NOMO-1 (cell line): Measurements from ENCODE around the gene IGHMBP2.
"Not testable (repeated sequence)": the region's sequence is repeated elsewhere in the genome, so short reads cannot be mapped to it uniquely, and the experiment has no call there.

ENCODE experiments used
- DNase-seq, 2 experiments: peaks; one replicate each; lab custom pipeline; 2025; ENCODE audit not compliant: unreplicated experiment in 2 of 2; lab: John Stamatoyannopoulos, UW

The IGHMBP2 gene

GRCh38 chr11:68959465-68960293 lies 56.0 kb downstream of the IGHMBP2 start:
- no peak for DNase-seq

DNA sequence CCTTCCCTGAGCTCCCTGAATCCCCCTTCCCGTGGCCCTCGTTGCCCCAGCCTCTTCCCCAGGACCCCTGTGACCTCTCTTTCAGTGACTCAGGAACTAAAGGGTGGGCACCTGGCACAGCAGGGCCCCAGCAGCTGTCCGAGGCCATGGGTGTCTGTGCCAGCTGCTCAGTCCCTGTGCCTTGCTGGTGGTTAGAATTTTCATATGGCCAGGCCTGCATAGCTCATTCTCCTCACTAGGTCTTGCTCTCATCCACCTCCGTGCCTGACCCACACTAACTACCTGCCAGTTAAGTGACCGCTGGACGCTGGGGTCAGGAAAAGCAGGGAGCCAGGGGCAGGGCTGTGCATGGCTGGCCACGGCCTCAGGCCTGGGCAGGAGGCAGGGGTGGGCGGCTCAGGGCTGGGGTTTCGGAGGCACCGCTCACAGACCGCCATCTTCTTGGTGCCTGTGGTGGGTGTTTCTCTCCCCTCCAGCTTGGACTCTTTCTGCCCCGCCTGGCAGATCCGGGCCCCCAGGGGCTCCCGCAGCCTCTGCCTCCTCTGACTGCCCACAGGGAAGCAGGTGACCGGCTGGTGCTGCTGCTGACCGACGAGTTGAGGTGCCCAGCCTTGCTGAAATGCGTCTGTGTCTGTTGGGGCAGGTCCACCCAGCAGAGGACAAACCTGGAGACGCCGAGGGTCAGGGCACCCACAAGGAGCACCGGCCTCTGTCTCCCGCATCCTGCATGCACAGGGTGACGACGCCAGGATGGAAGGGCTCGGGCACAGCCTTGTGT lies 56.8 kb downstream of the IGHMBP2 start:
- no peak for DNase-seq

- no peak for DNase-seq
These were observed 57.6 kb downstream of the IGHMBP2 start for GRCh38 chr11:68961245-68961644.

- DNase-seq = no peak
These were observed 59.0 kb downstream of the IGHMBP2 start for GRCh38 chr11:68962527-68963250.

DNA sequence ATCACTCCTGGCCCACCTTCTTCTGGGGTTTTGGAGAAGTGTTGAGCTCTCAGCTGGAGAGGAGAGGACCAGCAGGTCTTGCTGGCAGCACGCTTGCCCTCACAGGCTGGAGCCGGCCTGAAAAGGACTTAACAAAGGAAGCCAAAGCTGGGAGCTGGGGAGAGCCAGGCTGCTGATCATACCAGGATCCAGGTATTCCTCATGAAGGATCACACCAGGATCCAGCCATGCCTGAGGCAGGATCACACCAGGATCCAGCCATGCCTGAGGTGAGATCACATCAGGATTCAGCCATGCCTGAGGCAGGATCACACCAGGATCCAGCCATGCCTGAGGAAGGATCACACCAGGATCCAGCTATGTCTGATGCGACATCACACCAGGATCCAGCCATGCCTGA lies 60.1 kb downstream of the IGHMBP2 start:
- DNase-seq = no peak

DNA sequence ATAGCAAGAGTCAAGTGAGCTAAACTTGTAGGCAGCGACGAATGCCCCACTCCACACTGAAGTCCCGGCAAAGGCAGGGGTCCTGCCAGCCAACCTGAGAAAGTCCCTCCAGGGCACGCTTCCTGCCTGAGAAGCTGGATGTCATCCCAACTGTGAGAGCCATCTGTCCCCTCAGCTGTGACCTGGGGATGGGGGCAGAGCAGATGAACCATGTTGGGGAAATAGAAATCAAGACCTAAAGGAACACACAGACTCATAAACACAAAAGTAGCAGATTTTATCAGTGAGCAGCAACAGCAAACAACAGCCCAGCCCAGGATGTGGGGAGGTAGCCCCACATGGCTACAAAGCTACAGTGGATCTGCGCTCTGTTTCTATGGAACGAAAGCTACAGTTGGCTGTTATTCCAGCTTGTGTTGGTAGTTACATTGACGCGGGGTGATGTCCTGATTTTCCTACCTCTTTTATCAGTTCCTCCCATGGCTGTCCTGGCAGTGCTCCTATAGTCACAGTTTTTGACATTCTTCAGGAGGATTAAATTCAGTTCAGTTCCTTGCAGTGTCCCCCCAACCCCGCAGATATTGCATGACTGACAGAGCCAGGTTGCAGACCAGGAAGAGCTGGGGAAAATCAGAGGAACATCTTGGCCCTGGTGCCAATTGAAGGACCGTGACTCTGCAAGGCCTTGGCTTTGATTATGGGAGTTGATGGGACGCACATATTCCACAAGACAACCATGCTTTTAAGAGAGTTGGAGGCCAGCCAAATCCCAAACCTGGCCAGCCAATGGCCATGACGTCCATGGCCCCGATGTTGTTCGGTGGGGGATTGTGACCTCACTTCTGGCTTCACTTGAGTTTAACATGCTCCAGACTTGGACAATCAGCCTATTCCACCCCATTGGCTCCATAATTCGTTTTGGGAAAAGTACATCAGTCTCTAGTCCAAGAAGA lies 62.5 kb downstream of the IGHMBP2 start:
- no peak for DNase-seq

DNA sequence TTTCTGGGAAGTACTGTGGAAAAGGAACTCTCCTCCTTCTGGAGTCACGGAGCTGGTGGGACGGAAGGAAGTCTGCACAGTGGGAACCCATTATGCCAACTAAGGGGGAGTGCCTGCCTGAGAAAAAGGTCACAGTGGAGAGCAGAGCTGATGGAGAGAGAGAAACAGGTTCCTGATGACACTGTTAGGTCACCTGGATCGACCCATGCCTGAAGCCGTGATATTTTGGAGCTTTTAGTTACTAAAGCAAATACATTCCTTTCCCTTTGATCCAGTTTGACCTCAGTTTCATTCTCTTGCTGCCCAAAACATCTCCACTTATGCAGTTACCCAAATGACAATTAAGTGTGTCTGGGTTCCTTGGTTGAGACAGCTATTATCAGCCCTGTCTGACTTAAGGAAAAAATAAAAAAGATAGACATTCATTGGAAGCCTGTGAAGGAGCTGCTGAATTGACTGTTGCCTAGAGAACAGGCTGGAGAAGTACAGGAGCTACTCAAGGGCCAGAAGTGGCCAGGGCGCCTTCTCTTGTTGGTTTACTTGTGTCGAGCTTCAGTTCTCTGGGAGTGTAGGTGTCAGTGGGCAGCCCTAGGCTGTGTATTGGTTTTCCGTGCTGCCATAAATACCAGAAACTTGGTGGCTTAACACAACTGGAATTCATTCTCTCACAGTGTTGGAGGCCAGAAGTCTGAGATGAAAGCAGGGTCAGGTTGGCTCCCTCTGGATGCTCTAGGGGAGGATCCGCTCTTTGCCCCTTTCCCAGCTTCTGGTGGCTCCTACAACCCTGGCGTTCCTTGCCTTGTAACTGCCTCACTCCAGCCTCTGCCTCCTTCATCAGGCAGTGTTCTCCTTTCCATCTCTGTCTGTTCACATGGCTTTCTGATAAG lies 63.4 kb downstream of the IGHMBP2 start:
- DNase-seq = no peak

GRCh38 chr11:68968306-68969250 lies 64.9 kb downstream of the IGHMBP2 start:
- no peak for DNase-seq

DNA sequence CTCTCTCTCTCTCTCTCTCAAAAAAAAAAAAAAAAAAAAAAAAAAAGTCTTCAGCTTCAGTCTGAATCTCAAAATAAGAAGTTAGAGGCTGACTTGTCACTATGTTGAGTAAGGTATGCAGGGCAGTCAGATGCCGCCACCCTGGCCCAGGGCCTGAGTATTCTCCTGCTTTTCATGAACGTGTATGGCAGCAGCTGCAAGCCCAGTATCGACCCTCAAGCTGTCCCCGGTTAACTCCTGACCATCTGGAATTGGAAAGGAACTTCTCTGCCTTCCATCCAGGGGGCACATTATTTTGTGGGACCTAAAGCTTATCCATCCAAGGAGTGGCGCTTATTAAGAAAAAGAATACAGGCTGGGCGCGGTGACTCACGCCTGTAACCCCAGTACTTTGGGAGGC lies 65.7 kb downstream of the IGHMBP2 start:
- DNase-seq = no peak

DNA sequence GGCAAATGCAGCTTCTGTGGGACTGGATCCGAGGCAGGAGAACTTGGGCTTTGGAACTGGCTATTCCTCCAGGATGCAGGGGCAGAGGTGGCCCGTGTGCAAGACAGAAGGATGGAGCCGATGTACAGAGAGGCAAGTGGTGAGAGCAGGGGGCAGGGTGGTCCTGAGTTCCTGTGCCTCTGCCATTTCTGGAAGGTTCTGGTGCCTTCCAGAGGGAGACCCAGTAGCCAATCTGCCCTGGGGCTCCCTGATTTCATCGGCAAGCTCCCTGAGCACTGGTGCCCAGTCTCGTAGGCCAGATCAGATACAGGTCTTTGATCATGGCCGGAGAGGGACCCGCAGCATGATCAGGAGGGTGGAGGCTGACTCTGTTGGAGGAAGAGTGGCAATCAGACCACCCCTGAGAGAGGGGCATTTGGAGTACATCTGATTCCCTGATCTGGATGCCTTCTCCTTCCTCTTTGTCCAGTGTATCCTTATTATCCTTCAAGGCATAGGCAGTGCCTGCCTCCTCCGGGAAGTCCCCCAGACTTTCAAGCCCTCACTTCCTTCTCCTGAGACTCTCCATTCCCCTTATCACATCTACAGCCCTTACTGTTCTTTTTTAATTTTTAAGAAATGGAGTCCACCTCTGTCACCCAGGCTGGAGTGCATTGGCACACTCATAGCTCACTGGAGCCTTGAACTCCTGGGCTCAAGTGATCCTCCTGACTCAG lies 67.4 kb downstream of the IGHMBP2 start:
- DNase-seq = no peak

GRCh38 chr11:68973219-68973618 lies 69.5 kb downstream of the IGHMBP2 start:
- no peak for DNase-seq

DNA sequence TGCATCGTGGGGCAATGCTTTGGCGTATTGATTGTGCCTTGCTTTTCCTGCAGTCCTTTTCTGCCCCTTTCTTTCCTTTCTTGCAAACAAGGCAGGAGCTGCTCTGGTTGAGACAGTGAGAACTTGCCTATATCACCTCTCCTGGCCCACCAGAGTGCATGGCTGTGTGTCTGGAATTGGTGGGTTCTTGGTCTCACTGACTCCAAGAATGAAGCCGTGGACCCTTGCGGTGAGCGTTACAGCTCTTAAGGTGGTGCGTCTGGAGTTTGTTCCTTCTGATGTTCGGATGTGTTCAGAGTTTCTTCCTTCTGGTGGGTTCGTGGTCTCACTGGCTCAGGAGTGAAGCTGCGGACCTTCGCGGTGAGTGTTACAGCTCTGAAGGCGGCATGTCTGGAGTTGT lies 70.0 kb downstream of the IGHMBP2 start:
- DNase-seq = not testable (repeated sequence)

GRCh38 chr11:68974421-68975194 lies 70.9 kb downstream of the IGHMBP2 start:
- no peak for DNase-seq

GRCh38 chr11:68976095-68976494 lies 72.4 kb downstream of the IGHMBP2 start:
- DNase-seq = no peak

DNA sequence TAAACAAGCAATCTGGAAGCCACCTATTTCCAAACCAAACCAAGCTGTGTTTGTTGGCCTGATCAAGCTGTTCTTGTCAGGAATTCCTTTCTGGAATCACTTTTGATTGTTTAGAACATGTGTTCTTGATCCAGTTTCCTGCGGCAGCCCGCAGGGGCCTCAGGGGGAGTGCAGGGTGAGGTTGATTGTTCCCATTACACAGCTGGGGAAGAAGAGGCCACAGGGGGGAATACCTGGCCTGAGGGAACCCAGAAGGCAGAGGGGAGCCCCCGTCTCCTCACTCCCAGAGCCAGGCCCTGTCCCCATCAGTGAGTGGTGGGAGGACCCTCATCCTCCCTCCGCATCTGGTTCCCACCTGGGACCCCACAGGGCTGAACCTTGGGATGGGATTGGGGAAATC lies 72.9 kb downstream of the IGHMBP2 start:
- DNase-seq = no peak

- no peak for DNase-seq
These were observed 74.3 kb downstream of the IGHMBP2 start for GRCh38 chr11:68977781-68978625.
